ENCODE data around the gene NUP210L.
A peak's percentile ranks its signal among the peaks of the same experiment; 100 is the strongest.

NUP210L gene

GRCh38 chr1:154191990-154192461 lies 37.2 kb upstream of the NUP210L start, which contains the start of gene TPM3:
TPM3 (minus strand) TSS chr1:154192100; CDS start chr1:154192018, 82 bp downstream.
- DNase-seq (ENCODE audit: low spot score) = no peak
- in situ Hi-C loops (cut with MboI; ENCODE audit: low sequenced_read_pairs, unreplicated experiment) = loop anchor here (10.0 kb wide), 1 partner anchor 143 kb away; no protein-coding TSS in a partner anchor
- no peak for TF ChIP-seq CTCF (IDR thresholded peaks at IDR 0.05; ENCODE audit: borderline replicate concordance, control extremely low read depth, extremely low read depth, insufficient read depth, missing control alignments)

GRCh38 chr1:154190550-154190949 lies 35.7 kb upstream of the NUP210L start:
- in situ Hi-C loops (cut with MboI; ENCODE audit: low sequenced_read_pairs, unreplicated experiment) = loop anchor here (10.0 kb wide), 1 partner anchor 144 kb away; no protein-coding TSS in a partner anchor
- no peak for TF ChIP-seq CTCF (IDR thresholded peaks at IDR 0.05; ENCODE audit: borderline replicate concordance, control extremely low read depth, extremely low read depth, insufficient read depth, missing control alignments)
- DNase-seq (ENCODE audit: low spot score) = no peak

GRCh38 chr1:154186852-154187501 lies 32.1 kb upstream of the NUP210L start:
- in situ Hi-C loops (cut with MboI; ENCODE audit: low sequenced_read_pairs, unreplicated experiment) = no loop called here
- DNase-seq (ENCODE audit: low spot score) = no peak
- no peak for TF ChIP-seq CTCF (IDR thresholded peaks at IDR 0.05; ENCODE audit: borderline replicate concordance, control extremely low read depth, extremely low read depth, insufficient read depth, missing control alignments)

GRCh38 chr1:154186177-154186576 lies 31.3 kb upstream of the NUP210L start:
- peak; percentile 72 for DNase-seq (ENCODE audit: low spot score)
- in situ Hi-C loops (cut with MboI; ENCODE audit: low sequenced_read_pairs, unreplicated experiment) = no loop called here
- TF ChIP-seq CTCF (IDR thresholded peaks at IDR 0.05; ENCODE audit: borderline replicate concordance, control extremely low read depth, extremely low read depth, insufficient read depth, missing control alignments) = peak; percentile 62

- peak; percentile 96 for DNase-seq (ENCODE audit: low spot score)
- in situ Hi-C loops (cut with MboI; ENCODE audit: low sequenced_read_pairs, unreplicated experiment) = no loop called here
- peak; percentile 2 for TF ChIP-seq CTCF (IDR thresholded peaks at IDR 0.05; ENCODE audit: borderline replicate concordance, control extremely low read depth, extremely low read depth, insufficient read depth, missing control alignments)
These were observed 28.4 kb upstream of the NUP210L start for GRCh38 chr1:154183046-154183915.

GRCh38 chr1:154182344-154183045 lies 27.6 kb upstream of the NUP210L start:
- DNase-seq (ENCODE audit: low spot score) = peak; percentile 85
- no peak for TF ChIP-seq CTCF (IDR thresholded peaks at IDR 0.05; ENCODE audit: borderline replicate concordance, control extremely low read depth, extremely low read depth, insufficient read depth, missing control alignments)
- in situ Hi-C loops (cut with MboI; ENCODE audit: low sequenced_read_pairs, unreplicated experiment) = no loop called here
